IMR-90 (cell line): Measurements from ENCODE around the gene RAPSN. TPM values are rescaled to one million over a fixed set of nuclear protein-coding genes. Genes with fewer than 3 reads are reported as not detected.

ENCODE experiments used
- ATAC-seq: fragments of 200-7000 bp; cut with Tn5 transposase; 2 replicates; pipeline ENCODE4 v1.9.1; 2020; ENCODE audit warnings: low read depth, mild to moderate bottlenecking, moderate library complexity
- BruUV-seq: library from RNA; stranded (reverse); fragments of 400-500 nt; replicated peaks from 2 replicates; lab custom pipeline; 2021; lab: Mats Ljungman, UMichigan
- CTCF ChIA-PET: fragments of 300-600 bp; formaldehyde crosslinking; extraction: SDS; loops from one replicate; lab custom pipeline; 2021; ENCODE audit warnings: antibody characterized with exemption; lab: Yijun Ruan, JAX
- POLR2A ChIA-PET: fragments of 300-600 bp; sonication (Branson Sonifier 250); formaldehyde crosslinking; loops from one replicate; lab custom pipeline; 2022; ENCODE audit warnings: antibody characterized with exemption; ENCODE audit not compliant: unreplicated experiment; lab: Charles Lee
- DNase-seq: peaks from one replicate; pipeline ENCODE4 v3.0.0; 2013
- H2AFZ ChIP-seq: replicated peaks from 2 replicates; pipeline ENCODE3; 2013; ENCODE audit warnings: low read length, mild to moderate bottlenecking; ENCODE audit not compliant: poor library complexity
- H2AK5ac ChIP-seq: 2 replicates; pipeline ENCODE4 v1.6.1; 2013; ENCODE audit warnings: low read depth, low read length, inconsistent platforms
- H2AK9ac ChIP-seq: replicated peaks from 2 replicates; pipeline ENCODE3; 2013; ENCODE audit warnings: mild to moderate bottlenecking, low read depth, low read length, moderate library complexity; ENCODE audit not compliant: poor library complexity
- H2BK120ac ChIP-seq: 2 replicates; pipeline ENCODE4 v1.6.1; 2013; ENCODE audit warnings: low read depth, low read length, inconsistent platforms
- H2BK15ac ChIP-seq: 3 replicates; pipeline ENCODE4 v1.6.1; 2013; ENCODE audit warnings: low read depth, low read length, inconsistent platforms
- H2BK20ac ChIP-seq: 2 replicates; pipeline ENCODE4 v1.6.1; 2013; ENCODE audit warnings: low read depth, mild to moderate bottlenecking, inconsistent platforms, low read length, moderate library complexity
- H2BK5ac ChIP-seq: 2 replicates; pipeline ENCODE4 v1.6.1; 2013; ENCODE audit warnings: mild to moderate bottlenecking, low read depth, low read length, inconsistent platforms; ENCODE audit not compliant: poor library complexity, severe bottlenecking
- H3K14ac ChIP-seq: replicated peaks from 2 replicates; pipeline ENCODE4 v1.6.1; 2013; ENCODE audit warnings: low read depth, low read length, inconsistent platforms
- H3K18ac ChIP-seq: 2 replicates; pipeline ENCODE4 v1.6.1; 2013; ENCODE audit warnings: low read depth, low read length, control low read depth
- H3K23ac ChIP-seq: 2 replicates; pipeline ENCODE4 v1.6.1; 2013; ENCODE audit warnings: low read depth, low read length, inconsistent platforms
- H3K27ac ChIP-seq: 2 replicates; pipeline ENCODE4 v1.5.1; 2013; ENCODE audit warnings: mild to moderate bottlenecking, control low read depth, low read length; ENCODE audit not compliant: insufficient read depth
- H3K27me3 ChIP-seq: 2 replicates; pipeline ENCODE4 v1.6.1; 2013; ENCODE audit warnings: low read length; ENCODE audit not compliant: control insufficient read depth, insufficient read depth
- H3K36me3 ChIP-seq: 2 replicates; pipeline ENCODE4 v1.6.1; 2013; ENCODE audit warnings: low read length, mixed read lengths; ENCODE audit not compliant: control insufficient read depth, insufficient read depth
- H3K4ac ChIP-seq: 2 replicates; pipeline ENCODE4 v1.6.1; 2013; ENCODE audit warnings: low read depth, low read length, inconsistent platforms
- H3K4me1 ChIP-seq: 2 replicates; pipeline ENCODE4 v1.6.1; 2013; ENCODE audit warnings: low read length, mixed read lengths; ENCODE audit not compliant: control insufficient read depth, insufficient read depth
- H3K4me2 ChIP-seq: 2 replicates; pipeline ENCODE4 v1.6.1; 2013; ENCODE audit warnings: low read depth, mild to moderate bottlenecking, control low read depth, low read length, moderate library complexity
- H3K4me3 ChIP-seq: 2 replicates; pipeline ENCODE4 v1.5.1; 2013; ENCODE audit warnings: low read depth, mild to moderate bottlenecking, control low read depth, low read length, moderate library complexity; ENCODE audit not compliant: insufficient read depth
- H3K56ac ChIP-seq: 2 replicates; pipeline ENCODE4 v1.6.1; 2013; ENCODE audit warnings: low read length, inconsistent platforms; ENCODE audit not compliant: insufficient read depth; ENCODE audit errors: extremely low read depth
- H3K79me1 ChIP-seq, 2 experiments: 2 replicates each; pipeline ENCODE4 v1.6.1; 2013; ENCODE audit warnings: low read length in 2 of 2, inconsistent platforms in 1 of 2, low read depth in 1 of 2
- H3K9ac ChIP-seq: 2 replicates; pipeline ENCODE4 v1.6.1; 2013; ENCODE audit warnings: low read depth, low read length, control low read depth
- H3K9me1 ChIP-seq: 2 replicates; pipeline ENCODE4 v1.6.1; 2013; ENCODE audit warnings: low read length, inconsistent platforms; ENCODE audit not compliant: insufficient read depth
- H3K9me3 ChIP-seq: 2 replicates; pipeline ENCODE4 v1.6.1; 2013; ENCODE audit warnings: low read length; ENCODE audit not compliant: control insufficient read depth, insufficient read depth
- H4K20me1 ChIP-seq: 2 replicates; pipeline ENCODE4 v1.6.1; 2013; ENCODE audit warnings: low read length, inconsistent platforms; ENCODE audit not compliant: insufficient read depth
- H4K5ac ChIP-seq: 2 replicates; pipeline ENCODE4 v1.6.1; 2013; ENCODE audit warnings: mild to moderate bottlenecking, low read depth, low read length, control low read depth
- H4K8ac ChIP-seq, 2 experiments: 2 replicates each; pipeline ENCODE4 v1.6.1; 2013; ENCODE audit warnings: low read depth in 2 of 2, low read length in 2 of 2, control low read depth in 1 of 2, inconsistent platforms in 1 of 2
- H4K91ac ChIP-seq: 2 replicates; pipeline ENCODE4 v1.6.1; 2013; ENCODE audit warnings: low read depth, low read length, inconsistent platforms; ENCODE audit not compliant: insufficient read depth
- ELK1 ChIP-seq: fragments of 150-350 bp; IDR thresholded peaks from 2 replicates; pipeline ENCODE4 v1.6.1; 2016; ENCODE audit warnings: low read depth, mild to moderate bottlenecking, low read length, moderate library complexity, borderline replicate concordance
- MAZ ChIP-seq: IDR thresholded peaks from 2 replicates; pipeline ENCODE4 v1.6.1; 2012; ENCODE audit warnings: low read depth, mild to moderate bottlenecking, low read length, improper control_type of control experiment, moderate library complexity, borderline replicate concordance
- POLR2A ChIP-seq: IDR thresholded peaks from 2 replicates; pipeline ENCODE4 v1.6.1; 2012; ENCODE audit warnings: mild to moderate bottlenecking, low read depth, low read length
- RAD21 ChIP-seq: IDR thresholded peaks from 2 replicates; pipeline ENCODE4 v1.6.1; 2012; ENCODE audit warnings: low read length, improper control_type of control experiment
- RCOR1 ChIP-seq: IDR thresholded peaks from 2 replicates; pipeline ENCODE4 v1.6.1; 2012; ENCODE audit warnings: mild to moderate bottlenecking, low read length, improper control_type of control experiment; ENCODE audit not compliant: insufficient replicate concordance
- RFX5 ChIP-seq: IDR thresholded peaks from 2 replicates; pipeline ENCODE4 v1.8.0; 2012; ENCODE audit warnings: low read depth, mild to moderate bottlenecking, low read length, moderate library complexity
- USF2 ChIP-seq: fragments of 150-350 bp; IDR thresholded peaks from 2 replicates; pipeline ENCODE4 v1.6.1; 2017; ENCODE audit warnings: mild to moderate bottlenecking, antibody characterized with exemption, low read length, low read depth
- WGBS, 2 experiments: methylation state at CpG; one replicate each; pipeline versions ENCODE4 v1.1.5 to v1.1.7; 2013; ENCODE audit warnings: missing lambda C conversion rate in 2 of 2; ENCODE audit not compliant: insufficient read length in 1 of 2; ENCODE audit errors: extremely low coverage in 2 of 2; 5-methylcytosine and 5-hydroxymethylcytosine counted together
- dilution Hi-C: fragments of 300-500 bp; cut with HindIII; formaldehyde crosslinking; loops from one replicate; pipeline ENCODE4 v1.14.3; 2018; ENCODE audit warnings: low sequenced_read_pairs; ENCODE audit not compliant: unreplicated experiment
- in situ Hi-C: fragments of 300-500 bp; cut with MboI; formaldehyde crosslinking; loops from 3 replicates; pipeline ENCODE4 v1.14.3; 2019; ENCODE audit warnings: low sequenced_read_pairs, inconsistent platforms, mixed read lengths
- intact Hi-C: fragments of 100-400 bp; cut with micrococcal nuclease; formaldehyde crosslinking; loops from 2 replicates; pipeline ENCODE4 v1.10.0; 2022
- polyA plus RNA-seq, 3 experiments: library from polyadenylated mRNA; depleted of rRNA; stranded (reverse); fragments of >200 nt; gene quantifications; 2 replicates each; pipeline ENCODE4 v1.2.3, GENCODE V29; 2012; ENCODE audit warnings: low replicate concordance in 1 of 3
- total RNA-seq: library from RNA; depleted of rRNA; stranded (reverse); fragments of >200 nt; gene quantifications from 2 replicates; pipeline ENCODE4 v1.2.3, GENCODE V29; 2012

Gene RAPSN
- total and polyA plus RNA-seq, 2 of the 4 experiments (the other 2 are of a cell fraction) = 0.03 TPM; not detected in 1

GRCh38 chr11:47437746-47438418 is 11.1 kb downstream of the RAPSN start:
- intact Hi-C loops = no loop called here
- WGBS, 2 experiments = 60% methylated on average over 2 of the region's 16 CpGs; no CpG with 5 or more reads in 1 of the 2 experiments
- CTCF ChIA-PET = no interaction called here

More at GRCh38 chr11:47437746-47438418, 11.1 kb downstream of the RAPSN start:
- dilution Hi-C loops (no loop called here), in situ Hi-C loops (no loop called here)
- BruUV-seq = no TSS peak
- no peak overlapping the region for H3K4me3 ChIP-seq
- no peak overlapping the region for H2AK5ac ChIP-seq
- peaks cover 3% of the 10 kb centered on the region; the same call in 1 of the 2 replicates for H3K9me1 ChIP-seq
- no peak overlapping the region for H3K23ac ChIP-seq
- H2BK15ac ChIP-seq = no peak overlapping the region
- no peaks in the 10 kb centered on the region for H3K9me3 ChIP-seq
- no peak overlapping the region for H3K14ac ChIP-seq
- H3K27me3 ChIP-seq = no peaks in the 10 kb centered on the region
- no peaks in the 10 kb centered on the region for H3K36me3 ChIP-seq
- no peak; the same call in 1 of the 2 replicates for ATAC-seq
- TF ChIP-seq RCOR1 (no peak), RAD21 (no peak), RFX5 (no peak), USF2 (no peak), POLR2A (no peak), MAZ (no peak), ELK1 (no peak)
- H3K56ac ChIP-seq = no peak overlapping the region
- H3K27ac ChIP-seq = no peak overlapping the region
- H2BK120ac ChIP-seq = no peak overlapping the region
- H3K4me1 ChIP-seq = no peaks in the 10 kb centered on the region
- no peak overlapping the region for H2AK9ac ChIP-seq
- no peaks in the 10 kb centered on the region for H4K20me1 ChIP-seq
- no peak overlapping the region for H3K4me2 ChIP-seq
- H3K18ac ChIP-seq = no peak overlapping the region
- no peak overlapping the region for H2AFZ ChIP-seq
- H2BK20ac ChIP-seq = no peak overlapping the region
- no peak overlapping the region for H3K4ac ChIP-seq
- DNase-seq = no peak
- POLR2A ChIA-PET = no interaction called here
- H4K5ac ChIP-seq = no peak overlapping the region
- H2BK5ac ChIP-seq = no peak overlapping the region
- H3K9ac ChIP-seq = no peak overlapping the region
- no peaks in the 10 kb centered on the region for H3K79me1 ChIP-seq
- H4K8ac ChIP-seq = no peak overlapping the region
- no peak overlapping the region for H4K91ac ChIP-seq
